NT2/D1 (cell line): ENCODE measurements around the gene NOL11.

Experiments used
- SUZ12 ChIP-seq: IDR thresholded peaks from 2 replicates; pipeline ENCODE4 v1.6.1; 2011; ENCODE audit not compliant: insufficient read length, insufficient read depth; ENCODE audit errors: extremely low read depth
- YY1 ChIP-seq: IDR thresholded peaks from 2 replicates; pipeline ENCODE4 v1.6.1; 2011; ENCODE audit not compliant: insufficient read length, insufficient read depth
- ZNF274 ChIP-seq: IDR thresholded peaks from 2 replicates; pipeline ENCODE4 v1.6.1; 2011; ENCODE audit warnings: mild to moderate bottlenecking, low read depth, low read length

- TF ChIP-seq ZNF274 (no peak), YY1 (no peak), SUZ12 (no peak)
These were observed 54.9 kb downstream of the NOL11 start for GRCh38 chr17:67772679-67773078.
